AG08396 (cell line): ENCODE measurements around the gene CPS1.

Source experiments
- DNase-seq: peaks from one replicate; pipeline ENCODE4 v3.0.0; 2012; ENCODE audit warnings: low spot score, mixed read lengths

Gene CPS1

GRCh38 chr2:210681491-210681890, 125.1 kb downstream of the CPS1 start:
- DNase-seq: no peak

GRCh38 chr2:210686401-210686800, 130.0 kb downstream of the CPS1 start:
- no peak for DNase-seq

GRCh38 chr2:210687786-210688470, 131.5 kb downstream of the CPS1 start:
- no peak for DNase-seq

- no peak for DNase-seq
Observed at GRCh38 chr2:210707900-210708299, 151.5 kb downstream of the CPS1 start.

GRCh38 chr2:210713122-210713521, 156.7 kb downstream of the CPS1 start:
- no peak for DNase-seq

GRCh38 chr2:210715560-210716082, 159.2 kb downstream of the CPS1 start:
- DNase-seq: no peak

- DNase-seq: no peak
Observed at GRCh38 chr2:210718503-210718902, 162.1 kb downstream of the CPS1 start.

- no peak for DNase-seq
Observed at GRCh38 chr2:210722092-210722491, 165.7 kb downstream of the CPS1 start.

GRCh38 chr2:210727549-210727948, 171.2 kb downstream of the CPS1 start:
- no peak for DNase-seq
